Liver (tissue), 5 donors: ENCODE results near the gene KAT14. TPM values are rescaled to one million over a fixed set of nuclear protein-coding genes. Genes with fewer than 3 reads are reported as not detected.

Experiments used
- polyA plus RNA-seq, 2 donors: library from polyadenylated mRNA; stranded (reverse) in 1 of 2; unstranded in 1 of 2; fragments of 200-250 nt in 1 of 2; fragments of >200 nt in 1 of 2; fragmentation: Nextera tagmentation in 1 of 2; extraction: Ambion mirVana in 1 of 2; gene quantifications; one replicate each; pipeline versions ENCODE4 v1.2.1 to v1.2.3, GENCODE V29; 2013 to 2015
- small RNA-seq: library from RNA; depleted of rRNA; stranded (forward); fragments of <200 nt; gene quantifications from one replicate; pipeline ENCODE3, GENCODE V24; 2014
- total RNA-seq, 2 donors: library from RNA; depleted of rRNA; stranded (reverse); fragments of >200 nt; gene quantifications; one replicate each; pipeline ENCODE4 v1.2.3, GENCODE V29; 2014
- donor health status: healthy.
- donor health status: healthy.
- donor health status: healthy.

The KAT14 gene
- total and polyA plus RNA-seq, 4 donors, result 5.5 to 10.2 (median 6.2) TPM

Small RNAs within 50 kb of the gene (small RNA-seq; reads per million reads assigned to genes)
- gene RF00019, result not detected
- not detected for gene RNU7-137P

Other genes starting within 250 kb of the KAT14 start
- gene SNX5, start 169.1 kb upstream of the KAT14 start, total RNA-seq, result 10 to 100 TPM; 51.6 to 77.8 TPM
- 10 to 100 TPM; 32.8 to 40.8 TPM for gene SNX5, start 169.1 kb upstream of the KAT14 start, polyA plus RNA-seq
- gene MGME1, start 168.8 kb upstream of the KAT14 start, total RNA-seq, result 10 to 100 TPM in 1 of 2 donors, 1 to 10 TPM in 1; 5.9 to 26.8 TPM
- 1 to 10 TPM; 4.2 to 7.5 TPM for gene MGME1, start 168.8 kb upstream of the KAT14 start, polyA plus RNA-seq
- under 1 TPM in 1 of 2 donors, not detected in 1; 0.17 TPM for gene OVOL2, start 79.9 kb upstream of the KAT14 start, total RNA-seq
- under 1 TPM in 1 of 2 donors, not detected in 1; 0.13 TPM for gene OVOL2, start 79.9 kb upstream of the KAT14 start, polyA plus RNA-seq
- 10 to 100 TPM in 1 of 2 donors, 1 to 10 TPM in 1; 3.5 to 10.2 TPM for gene PET117, start within 50 bp of the KAT14 start, total RNA-seq
- gene PET117, start within 50 bp of the KAT14 start, polyA plus RNA-seq, result 1 to 10 TPM; 7.4 to 10.0 TPM
- gene ZNF133, start 150.7 kb downstream of the KAT14 start, total RNA-seq, result 1 to 10 TPM; 8.4 to 9.5 TPM
- 1 to 10 TPM; 3.4 to 3.6 TPM for gene ZNF133, start 150.7 kb downstream of the KAT14 start, polyA plus RNA-seq